AG09319 (cell line): Measurements from ENCODE around the gene TMEM51.
"Not testable (repeated sequence)": the region's sequence is repeated elsewhere in the genome, so short reads cannot be mapped to it uniquely, and the experiment has no call there.

ENCODE experiments used
- DNase-seq: peaks from one replicate; pipeline ENCODE4 v3.0.0-alpha.2; 2010; ENCODE audit warnings: low read depth; ENCODE audit errors: extremely low read depth
- TF ChIP-seq, protein P1 (sequence below): IDR thresholded peaks from 2 replicates; pipeline ENCODE4 v1.5.1; 2011; ENCODE audit warnings: low read depth, mild to moderate bottlenecking, inconsistent platforms, low read length, moderate library complexity

Gene TMEM51

GRCh38 chr1:15174615-15174983 lies 21.1 kb downstream of the TMEM51 start:
- TF ChIP-seq, protein P1, sequence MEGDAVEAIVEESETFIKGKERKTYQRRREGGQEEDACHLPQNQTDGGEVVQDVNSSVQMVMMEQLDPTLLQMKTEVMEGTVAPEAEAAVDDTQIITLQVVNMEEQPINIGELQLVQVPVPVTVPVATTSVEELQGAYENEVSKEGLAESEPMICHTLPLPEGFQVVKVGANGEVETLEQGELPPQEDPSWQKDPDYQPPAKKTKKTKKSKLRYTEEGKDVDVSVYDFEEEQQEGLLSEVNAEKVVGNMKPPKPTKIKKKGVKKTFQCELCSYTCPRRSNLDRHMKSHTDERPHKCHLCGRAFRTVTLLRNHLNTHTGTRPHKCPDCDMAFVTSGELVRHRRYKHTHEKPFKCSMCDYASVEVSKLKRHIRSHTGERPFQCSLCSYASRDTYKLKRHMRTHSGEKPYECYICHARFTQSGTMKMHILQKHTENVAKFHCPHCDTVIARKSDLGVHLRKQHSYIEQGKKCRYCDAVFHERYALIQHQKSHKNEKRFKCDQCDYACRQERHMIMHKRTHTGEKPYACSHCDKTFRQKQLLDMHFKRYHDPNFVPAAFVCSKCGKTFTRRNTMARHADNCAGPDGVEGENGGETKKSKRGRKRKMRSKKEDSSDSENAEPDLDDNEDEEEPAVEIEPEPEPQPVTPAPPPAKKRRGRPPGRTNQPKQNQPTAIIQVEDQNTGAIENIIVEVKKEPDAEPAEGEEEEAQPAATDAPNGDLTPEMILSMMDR: no peak
- DNase-seq: no peak

GRCh38 chr1:15175324-15176094 lies 22.0 kb downstream of the TMEM51 start:
- not testable (repeated sequence) for DNase-seq

DNA sequence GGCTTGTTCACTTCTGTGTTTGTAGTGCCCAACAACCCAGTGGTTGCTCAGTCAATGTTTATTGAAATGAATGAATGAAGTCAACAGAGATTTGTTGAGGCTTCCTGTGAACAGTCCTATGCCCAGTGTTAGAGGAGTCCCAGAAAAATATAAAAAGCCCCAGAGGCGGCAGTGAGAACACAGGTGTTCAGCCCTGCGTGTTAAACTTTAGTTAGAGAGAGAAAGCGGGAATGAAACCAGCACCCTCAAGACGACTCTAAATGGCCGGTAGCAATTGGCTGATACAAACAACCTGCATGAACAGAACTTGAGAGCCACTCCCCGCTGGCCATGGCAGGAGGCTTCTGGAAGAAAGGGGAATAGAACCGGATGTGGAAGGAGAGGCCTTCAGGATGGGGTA lies 22.6 kb downstream of the TMEM51 start:
- TF ChIP-seq, protein P1: no peak
- no peak for DNase-seq

DNA sequence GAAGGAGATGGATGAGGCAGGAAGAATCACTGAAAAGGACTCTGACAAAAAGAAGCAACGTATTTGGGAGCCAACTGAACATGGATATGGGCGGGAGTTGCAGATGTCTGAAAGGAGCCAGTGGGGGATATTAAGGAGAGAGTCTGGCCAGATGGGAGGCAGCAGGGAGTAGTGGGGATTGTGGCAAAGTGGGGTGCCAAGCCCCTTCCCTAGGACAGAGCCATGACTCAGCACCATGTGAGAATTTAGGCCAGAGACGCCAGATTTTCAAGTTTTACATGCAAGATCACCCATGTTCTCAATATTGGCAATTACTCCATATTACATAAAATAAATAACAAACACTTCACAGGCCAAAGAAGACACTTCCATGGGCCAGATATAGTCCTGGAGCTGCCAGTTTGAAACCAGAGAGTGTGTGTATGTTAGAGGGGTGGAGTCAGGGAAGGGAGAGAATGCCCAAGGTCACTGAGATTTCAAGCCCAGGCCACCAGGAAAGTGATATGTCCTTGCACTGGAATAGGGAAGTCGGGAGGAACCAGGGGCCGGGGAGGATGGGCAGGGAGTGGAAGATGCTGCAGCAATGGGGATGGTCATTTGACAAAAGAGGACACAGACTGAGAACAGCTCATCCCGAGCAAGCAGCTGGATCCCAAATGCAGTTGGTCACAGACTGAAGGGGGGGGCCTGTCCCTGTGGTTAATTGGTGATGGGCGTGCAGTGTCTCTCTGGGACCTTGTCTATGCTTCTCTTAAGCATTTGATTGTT lies 23.5 kb downstream of the TMEM51 start:
- TF ChIP-seq, protein P1: no peak
- no peak for DNase-seq

GRCh38 chr1:15177710-15178166 lies 24.2 kb downstream of the TMEM51 start:
- TF ChIP-seq, protein P1: no peak
- no peak for DNase-seq

- TF ChIP-seq, protein P1: no peak
- DNase-seq: peak; percentile 72
Measured at GRCh38 chr1:15178571-15179484, 25.3 kb downstream of the TMEM51 start.

GRCh38 chr1:15179485-15179883 lies 25.9 kb downstream of the TMEM51 start:
- no peak for DNase-seq
- TF ChIP-seq, protein P1: no peak
